ENCODE measurements around the gene RHNO1.
A peak's percentile ranks its signal among the peaks of the same experiment; 100 is the strongest.

Gene RHNO1, protein sequence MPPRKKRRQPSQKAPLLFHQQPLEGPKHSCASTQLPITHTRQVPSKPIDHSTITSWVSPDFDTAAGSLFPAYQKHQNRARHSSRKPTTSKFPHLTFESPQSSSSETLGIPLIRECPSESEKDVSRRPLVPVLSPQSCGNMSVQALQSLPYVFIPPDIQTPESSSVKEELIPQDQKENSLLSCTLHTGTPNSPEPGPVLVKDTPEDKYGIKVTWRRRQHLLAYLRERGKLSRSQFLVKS

DNA sequence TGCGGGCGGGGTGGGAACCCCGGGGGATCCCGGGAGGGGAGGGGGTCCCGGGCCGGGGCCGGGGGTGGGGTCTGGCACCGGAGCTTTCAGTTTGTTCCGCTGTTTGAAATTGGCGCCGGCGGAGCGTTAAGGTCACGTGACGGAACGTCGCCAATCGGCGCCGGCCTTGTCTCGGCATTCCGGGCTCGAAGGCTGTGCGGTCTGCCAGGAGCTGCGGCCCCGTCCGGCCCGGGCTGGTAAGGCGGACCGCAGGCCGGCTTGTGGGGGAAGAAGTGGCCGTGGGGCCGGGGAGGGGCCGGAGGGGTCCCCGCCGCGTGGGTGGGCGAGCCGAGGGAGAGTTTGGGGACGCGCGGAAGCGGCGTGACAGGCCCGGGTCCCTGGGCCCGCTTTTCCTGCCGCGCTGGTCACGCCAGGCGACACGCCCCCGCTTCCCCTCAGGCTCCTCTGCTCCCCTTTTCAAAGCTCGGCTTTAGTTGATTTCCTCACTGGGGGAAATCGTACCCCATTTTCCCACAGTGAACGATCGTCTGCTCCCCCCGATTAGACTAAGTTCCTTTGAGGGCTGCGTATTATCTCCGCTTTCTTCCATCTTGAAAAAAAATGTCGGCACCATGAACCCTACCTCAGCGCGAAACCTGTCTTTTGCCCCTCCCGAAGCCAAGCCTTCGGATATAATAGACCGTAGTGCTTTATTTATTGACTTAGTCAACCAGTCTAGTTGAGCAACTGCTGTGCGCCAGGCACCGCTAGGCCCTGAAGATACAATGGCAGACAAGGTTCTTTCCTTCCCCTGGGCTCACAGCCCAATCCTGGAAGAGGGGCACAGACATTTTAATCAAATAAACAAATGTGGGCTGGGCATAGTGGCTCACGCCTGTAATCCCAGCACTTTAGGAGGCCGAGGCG lies at the start of gene RHNO1, which contains the start of gene FOXM1:
RHNO1 (plus strand) TSS at position 177 of the 906 bp plus-strand sequence. CDS start 8,144 bp downstream, outside the sequence.
FOXM1 (minus strand) TSS at position 128 of the 906 bp plus-strand sequence. CDS start 2,696 bp downstream, outside the sequence.
- DNase-seq (ENCODE audit: low spot score), result peak; percentile 91

DNA sequence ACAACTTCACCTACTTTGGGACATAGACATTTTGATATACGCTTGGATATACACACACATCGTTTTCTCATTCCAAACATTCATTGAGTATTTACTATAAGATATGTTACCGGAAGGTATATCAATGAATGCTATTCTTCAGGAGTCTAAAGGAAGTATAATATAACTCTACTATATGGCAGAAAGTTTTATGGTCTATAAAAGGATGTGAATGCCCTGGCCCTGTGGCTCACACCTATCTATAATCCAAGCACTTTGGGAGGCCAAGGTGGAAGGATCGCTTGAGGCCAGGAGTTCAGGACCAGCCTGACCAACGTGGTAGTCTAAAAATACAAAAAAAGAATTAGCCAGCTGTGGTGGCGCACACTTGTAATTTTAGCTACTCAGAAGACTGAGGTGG lies 47.7 kb upstream of the RHNO1 start:
- DNase-seq (ENCODE audit: low spot score), result no peak

DNA sequence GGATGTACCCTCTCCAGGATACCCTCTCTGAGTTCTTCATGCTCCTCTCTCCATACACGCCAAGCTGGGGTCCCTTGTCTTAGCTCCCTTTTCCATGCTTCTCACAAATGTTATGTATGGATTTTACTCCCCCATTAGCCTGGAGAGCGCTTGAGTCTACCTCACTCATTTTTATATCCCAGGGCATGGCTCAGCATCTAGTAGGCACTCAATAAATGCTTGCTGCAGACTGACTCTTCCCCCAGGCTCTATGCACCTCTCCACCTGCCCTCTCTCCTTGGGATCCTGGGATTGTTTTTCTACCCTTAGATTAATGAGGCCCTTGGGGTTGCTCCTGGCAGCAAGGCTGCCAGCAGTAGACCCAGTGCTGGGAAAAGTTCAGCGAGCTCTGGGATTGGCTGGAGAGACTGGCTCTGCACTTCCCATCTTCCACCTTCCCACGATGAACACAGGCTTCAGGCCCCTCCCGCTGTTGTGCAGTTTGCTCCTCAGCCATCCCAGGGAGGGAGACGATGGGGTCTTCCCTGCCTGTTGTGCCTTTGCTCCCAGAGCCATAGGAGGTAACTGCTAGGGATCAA lies 44.4 kb upstream of the RHNO1 start:
- DNase-seq (ENCODE audit: low spot score), result no peak

DNA sequence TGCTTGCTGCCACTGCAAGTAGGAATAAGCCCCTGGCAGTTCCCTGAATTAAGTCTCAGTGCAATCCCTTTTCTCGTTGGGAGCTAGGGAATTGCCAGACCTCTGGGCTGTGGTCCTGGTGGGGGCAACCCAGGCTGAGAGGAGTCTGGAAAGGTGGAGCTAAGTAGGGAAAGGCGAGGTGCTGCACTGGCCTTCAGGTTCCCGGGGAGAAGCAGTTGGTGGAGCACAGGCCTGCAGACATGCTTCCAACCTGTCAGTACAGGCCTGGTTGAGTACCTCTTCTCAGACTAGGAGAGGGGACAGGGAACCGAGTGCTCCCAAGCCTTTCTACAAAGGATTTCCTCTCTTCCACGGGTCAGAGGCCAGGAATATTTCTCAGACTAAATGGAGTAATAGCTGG lies 43.7 kb upstream of the RHNO1 start:
- no peak for DNase-seq (ENCODE audit: low spot score)

DNA sequence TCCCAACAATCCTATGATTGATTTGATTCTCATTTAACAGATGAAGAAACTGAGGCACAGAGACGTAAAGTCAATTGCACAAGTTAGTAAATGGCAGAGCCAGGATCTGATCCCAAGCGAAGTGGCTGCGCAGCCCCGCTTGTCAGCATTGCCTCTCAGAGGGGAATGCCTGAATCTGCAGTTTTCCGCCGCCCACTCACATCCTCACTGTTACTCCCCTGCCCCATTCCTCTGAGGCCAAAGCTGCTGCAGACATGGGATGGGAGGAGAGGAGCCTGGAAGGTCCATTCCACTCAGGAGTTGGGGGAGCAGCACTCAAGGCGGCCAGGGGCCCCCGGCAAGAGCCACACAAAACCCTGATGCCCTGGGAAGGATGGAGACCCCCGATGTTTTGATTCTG lies 43.2 kb upstream of the RHNO1 start:
- DNase-seq (ENCODE audit: low spot score), result no peak

DNA sequence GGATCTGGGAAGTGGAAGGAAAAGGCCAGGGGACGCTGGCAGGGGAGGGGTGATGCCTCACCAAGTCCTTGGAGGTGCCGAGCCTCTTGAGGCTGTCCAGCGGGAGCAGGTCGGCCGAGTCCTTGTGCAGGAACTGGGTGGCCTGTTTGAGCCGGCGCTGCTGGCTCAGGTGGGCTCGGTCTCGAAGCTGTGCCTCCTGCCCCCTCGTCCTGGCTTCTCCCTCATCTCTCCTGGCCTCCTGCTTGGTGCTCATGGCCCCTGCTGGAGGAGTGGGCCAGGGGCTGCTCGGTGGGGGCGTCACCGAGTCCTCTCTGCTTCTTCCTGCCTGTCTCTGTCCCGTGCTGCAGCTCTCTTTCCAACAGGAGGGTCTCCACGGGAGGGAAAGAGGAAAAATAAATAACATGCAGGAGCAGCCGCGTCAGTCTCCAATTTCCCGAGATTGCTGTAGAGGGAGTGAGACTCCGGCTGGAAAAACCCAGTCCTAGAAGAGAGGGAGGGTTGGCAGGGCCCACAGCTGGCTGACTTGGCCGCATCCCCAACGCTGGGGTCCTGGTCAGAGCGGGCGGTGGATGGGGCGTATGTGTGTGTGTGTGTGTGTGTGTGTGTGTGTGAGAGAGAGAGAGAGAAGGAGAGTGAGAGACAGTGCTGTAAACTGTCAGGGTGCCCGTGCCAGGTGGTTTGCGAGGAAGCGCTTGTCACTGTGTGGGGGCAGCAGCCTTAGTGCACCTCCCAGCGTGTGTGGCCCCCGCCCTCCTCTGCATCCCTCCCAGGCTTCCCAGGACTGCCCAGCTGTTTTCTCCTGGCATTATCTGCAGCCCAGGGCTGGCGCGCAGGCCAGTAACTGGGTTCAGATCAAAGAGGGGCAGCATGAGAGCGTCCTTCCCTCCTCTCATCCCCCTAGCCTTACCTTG lies 42.2 kb upstream of the RHNO1 start, which contains the start of gene NRIP2:
NRIP2 (minus strand) TSS at position 455 of the 911 bp plus-strand sequence; CDS start at position 403, 52 bp downstream.
- peak; percentile 72 for DNase-seq (ENCODE audit: low spot score)

DNA sequence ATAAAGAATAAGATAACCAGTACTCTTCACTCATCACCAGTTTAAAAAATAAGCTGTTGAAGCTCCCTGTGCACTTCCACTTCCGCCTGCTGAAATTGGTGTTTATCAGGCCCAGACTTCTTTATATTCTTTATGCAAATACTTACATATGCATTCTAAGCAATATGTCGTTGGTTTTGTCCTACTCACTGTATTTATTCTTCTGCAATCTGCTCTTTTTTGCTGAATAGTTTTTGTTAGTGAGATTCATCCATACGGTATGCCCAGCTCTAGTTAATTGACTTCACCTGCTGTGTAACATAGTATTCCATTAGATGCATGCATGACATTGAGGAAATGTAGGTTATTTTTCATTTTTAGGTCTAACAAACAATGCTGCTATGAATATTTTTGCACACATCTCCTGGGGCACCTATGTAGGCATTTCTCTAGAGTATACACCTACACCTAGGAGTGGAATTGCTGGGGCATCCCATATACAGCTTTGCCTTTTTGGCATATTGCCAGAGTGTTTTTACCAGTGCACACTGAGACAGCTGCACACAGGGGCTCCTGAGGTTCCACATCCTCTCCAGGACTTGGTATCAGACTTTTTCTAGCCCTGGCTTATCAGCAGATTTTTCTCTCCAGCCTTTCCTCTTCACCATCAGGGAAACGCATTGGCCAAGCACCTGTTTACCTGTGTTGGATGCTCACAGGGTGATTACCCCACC lies 41.2 kb upstream of the RHNO1 start:
- DNase-seq (ENCODE audit: low spot score), result no peak

DNA sequence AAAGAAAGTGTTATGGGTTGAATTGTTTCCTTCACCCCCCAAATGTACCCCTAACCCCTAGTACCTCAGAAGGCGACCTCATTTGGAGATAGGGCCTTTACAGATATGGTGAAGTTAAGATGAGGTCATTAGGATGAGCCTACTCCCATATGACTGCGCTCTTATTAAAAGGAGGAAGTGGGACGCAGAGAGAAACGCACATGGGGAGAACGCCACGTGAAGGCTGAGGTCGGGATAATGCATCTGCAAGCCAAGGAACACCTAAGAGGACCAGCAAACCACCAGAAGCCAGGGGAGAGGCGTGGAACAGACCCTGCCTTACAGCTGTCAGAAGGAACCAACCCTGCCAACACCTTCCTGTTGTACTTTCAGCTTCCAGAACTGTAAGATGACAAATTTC lies 40.4 kb upstream of the RHNO1 start:
- DNase-seq (ENCODE audit: low spot score), result no peak

DNA sequence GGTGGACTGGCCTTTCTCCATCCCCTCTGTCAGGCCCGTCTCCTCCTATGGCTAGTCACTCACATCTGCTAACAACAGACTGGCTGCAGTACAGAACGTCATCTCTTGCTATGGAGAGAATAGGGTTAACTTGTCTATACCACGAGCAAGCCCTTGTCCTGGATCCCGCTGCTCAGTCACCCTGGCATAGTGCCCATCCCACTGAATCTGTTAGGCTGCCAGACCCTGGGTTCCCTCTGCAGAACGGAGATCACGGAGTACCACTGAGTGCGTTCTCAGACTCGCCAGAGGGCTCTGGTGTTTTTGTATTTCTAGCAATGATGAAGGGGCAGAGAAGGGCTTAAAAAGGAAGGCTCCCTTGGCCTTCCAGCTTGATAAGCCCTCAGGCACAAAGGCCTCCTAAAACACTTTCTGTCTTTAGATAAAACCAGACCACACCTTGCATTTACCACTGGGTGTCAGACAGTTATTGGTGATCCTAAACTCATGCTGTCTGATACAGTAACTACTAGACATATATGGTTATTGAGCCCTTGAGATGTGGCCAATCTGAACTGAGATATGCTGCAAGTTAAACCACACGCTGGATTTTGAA lies 35.9 kb upstream of the RHNO1 start:
- no peak for DNase-seq (ENCODE audit: low spot score)

DNA sequence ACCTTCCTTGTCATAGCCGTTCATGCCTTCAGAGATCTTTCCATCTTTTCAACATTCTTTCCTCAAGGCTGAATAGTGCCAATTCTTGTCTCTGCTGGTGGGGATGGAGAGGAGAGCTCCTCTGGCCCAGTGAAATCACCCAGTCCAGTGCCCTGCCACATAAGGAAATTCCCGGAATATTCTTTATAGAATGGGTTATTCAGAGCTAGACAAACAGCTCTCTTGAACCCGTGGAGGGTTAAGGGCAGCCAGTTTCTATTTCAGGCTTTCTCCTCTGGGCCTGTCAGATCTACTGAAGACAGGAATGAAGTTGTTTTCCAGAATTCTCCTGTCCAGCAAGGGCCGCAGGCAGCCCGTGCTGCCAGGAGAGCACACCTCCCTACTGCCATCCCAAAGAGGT lies 34.1 kb upstream of the RHNO1 start:
- DNase-seq (ENCODE audit: low spot score), result no peak

DNA sequence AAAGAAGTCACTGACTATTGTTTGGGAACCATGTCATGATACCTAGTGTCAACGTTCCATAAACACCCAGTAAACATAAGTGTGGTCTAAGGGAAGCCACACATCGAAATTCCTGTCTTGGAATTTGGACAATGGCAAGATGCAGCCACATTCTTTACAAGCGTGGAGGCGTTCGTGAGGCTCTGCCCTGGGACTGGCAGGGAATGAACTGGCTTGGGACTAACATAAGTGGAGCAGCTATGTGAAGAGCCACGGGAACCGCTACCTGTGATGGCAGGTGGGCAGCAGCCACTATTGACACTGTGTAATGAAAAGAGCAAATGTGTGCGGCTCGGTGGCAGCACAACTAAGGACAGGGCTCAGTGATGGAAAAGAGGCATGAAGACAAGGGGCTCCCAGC lies 32.2 kb upstream of the RHNO1 start:
- DNase-seq (ENCODE audit: low spot score), result no peak

DNA sequence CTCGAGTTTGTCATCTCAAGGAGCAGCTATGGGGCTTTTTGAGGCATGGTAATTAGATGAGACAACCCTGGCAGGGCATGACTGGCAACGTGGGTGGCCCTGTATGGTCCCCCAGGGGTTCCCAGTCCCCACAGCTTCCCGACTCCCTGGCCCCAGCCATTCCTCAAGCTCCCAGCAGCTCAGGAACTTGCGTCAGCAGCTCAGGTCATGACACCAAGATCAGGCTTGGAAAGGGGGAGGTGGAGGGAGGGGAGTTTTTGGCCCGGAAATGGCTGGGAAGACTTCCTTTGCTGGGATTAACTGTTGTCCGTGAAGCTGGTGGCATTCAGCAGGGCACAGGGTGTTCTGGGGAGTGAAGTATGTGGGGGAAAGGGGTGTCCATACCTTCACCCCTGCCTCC lies 31.7 kb upstream of the RHNO1 start:
- no peak for DNase-seq (ENCODE audit: low spot score)

DNA sequence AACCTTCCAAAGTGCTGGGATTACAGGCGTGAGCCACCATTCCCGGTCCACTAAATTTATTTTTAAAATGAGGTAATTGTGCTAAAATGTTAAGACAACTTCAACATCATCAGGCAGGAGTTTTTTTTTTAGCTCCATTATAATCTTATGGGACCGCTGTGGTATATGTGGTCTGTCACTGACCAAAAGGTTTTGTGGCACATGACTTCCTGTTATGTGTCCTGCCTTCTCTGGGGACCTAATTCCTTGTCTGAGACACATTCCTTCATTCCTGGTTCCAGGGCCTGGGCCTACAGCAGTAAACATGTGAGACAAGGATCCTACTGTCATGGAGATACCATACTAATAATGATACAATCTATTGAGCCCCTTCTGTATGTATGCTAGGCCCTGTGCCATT lies 25.1 kb upstream of the RHNO1 start:
- DNase-seq (ENCODE audit: low spot score), result no peak

DNA sequence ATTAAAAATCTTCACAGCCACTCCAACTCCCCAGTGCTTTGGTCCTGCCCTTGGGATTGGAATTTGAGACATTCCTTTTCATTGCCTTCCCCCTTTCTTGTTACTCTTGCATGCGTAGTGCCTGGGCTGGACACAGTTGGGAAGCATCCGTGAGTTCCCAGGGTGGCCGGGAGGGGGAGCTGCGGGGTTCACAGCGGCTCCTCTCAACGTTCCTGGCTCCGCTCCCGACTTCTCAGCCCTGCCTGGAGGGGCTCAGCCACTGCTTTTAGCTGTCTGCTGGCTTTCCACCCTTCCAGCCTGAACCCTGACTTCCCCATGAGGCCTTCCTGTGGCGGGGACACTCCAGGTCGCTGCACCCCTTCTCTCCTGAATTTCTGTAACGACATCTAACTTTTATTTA lies 23.4 kb upstream of the RHNO1 start:
- peak; percentile 68 for DNase-seq (ENCODE audit: low spot score)

DNA sequence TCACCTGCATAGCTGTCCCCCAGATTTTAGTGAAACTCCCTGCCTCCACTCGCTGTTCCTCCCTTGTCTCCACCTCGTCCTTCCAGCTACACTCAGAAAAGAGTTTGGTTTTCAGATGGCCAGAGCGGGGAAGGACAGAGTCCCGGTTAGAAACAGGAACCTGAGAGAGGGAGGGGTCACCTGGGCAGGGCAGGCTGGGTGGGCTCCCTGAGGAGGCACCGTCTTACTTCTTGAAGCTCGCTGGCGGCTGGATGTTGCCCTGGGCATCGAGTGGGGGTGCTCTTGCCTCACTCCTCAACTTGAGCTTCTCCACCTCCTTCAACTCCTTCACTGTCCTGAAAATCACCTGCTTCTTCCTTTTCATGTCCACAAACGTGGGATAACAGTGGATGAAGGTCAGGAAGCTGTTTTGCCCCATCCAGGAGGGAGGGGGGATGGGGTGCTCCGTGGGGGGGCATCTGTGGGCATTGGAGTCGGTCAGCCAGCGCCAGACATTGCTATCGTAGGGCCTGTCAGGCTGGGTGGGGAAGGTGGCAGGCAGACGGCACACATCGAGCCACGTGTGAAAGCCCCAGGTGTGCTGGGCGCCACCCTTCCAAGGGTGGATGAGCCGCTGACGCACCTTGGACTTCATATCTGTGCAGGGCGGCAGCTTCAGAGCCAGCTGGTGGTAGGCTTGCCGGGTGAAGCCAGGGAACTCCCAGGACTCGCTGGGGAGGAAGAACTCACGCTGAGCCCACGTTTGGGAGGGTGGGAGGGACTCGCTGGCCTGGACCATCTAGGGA lies 22.2 kb upstream of the RHNO1 start:
- DNase-seq (ENCODE audit: low spot score), result no peak

DNA sequence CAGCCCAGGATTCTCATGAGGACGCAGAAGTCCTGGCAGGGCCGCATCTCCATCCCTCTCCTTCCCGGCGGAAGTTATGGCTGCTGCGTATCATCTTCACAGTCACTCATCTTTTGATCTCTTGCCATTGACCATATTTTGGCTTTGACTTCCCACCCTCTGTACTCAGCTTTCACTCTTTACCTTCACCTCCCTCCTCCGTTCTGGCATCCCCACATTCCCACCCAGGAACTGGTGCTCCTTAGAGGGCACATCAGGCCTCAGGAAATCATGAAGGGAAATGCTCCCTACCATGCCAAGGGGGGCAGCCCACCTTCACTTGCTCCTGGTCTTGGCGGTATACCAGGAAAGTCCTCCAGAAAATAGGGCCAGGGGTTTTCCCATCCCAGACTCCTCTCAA lies 21.5 kb upstream of the RHNO1 start:
- DNase-seq (ENCODE audit: low spot score), result no peak

DNA sequence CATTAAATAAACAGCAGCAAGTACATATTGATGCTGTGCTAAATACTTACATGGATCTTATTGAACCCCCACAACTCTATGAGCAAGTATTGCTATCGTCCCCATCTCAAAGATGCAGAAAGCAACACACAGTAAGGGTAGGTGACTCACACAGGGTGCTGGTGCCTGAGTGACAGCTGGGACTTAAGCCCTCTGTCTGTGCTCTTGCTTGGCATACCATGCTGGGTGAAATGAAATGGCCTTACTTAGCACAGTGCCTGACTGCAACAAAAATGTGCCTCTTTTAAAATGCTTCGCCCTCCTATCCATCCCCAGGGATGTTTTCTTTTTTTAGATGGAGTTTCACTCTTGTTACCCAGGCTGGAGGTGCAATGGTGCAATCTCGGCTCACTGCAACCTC lies 21.0 kb upstream of the RHNO1 start:
- DNase-seq (ENCODE audit: low spot score), result no peak

DNA sequence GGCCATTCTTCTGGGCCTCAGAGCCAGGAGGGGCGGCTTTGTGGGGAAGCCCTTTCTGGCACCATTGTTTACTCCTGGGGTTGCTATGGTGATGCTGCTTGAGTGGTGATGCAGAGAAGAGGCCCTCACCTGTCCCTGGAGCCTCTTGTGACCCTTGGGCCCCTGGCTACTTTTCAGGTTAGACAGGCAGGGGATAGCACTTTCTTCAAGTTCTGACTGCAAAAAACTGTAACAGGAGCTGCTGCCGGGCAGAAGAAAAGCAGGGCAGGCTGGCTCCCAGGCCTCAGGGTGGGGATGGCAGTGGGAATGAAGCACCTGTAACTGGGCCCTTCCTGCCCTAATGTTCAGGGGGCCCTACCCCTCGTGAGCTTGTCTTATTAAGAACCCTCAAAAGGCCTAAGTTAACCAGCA lies 20.0 kb upstream of the RHNO1 start, which contains the start of gene TEX52:
TEX52 (minus strand) TSS at position 19 of the 411 bp plus-strand sequence; CDS start at position 6, 13 bp downstream.
- DNase-seq (ENCODE audit: low spot score), result no peak

DNA sequence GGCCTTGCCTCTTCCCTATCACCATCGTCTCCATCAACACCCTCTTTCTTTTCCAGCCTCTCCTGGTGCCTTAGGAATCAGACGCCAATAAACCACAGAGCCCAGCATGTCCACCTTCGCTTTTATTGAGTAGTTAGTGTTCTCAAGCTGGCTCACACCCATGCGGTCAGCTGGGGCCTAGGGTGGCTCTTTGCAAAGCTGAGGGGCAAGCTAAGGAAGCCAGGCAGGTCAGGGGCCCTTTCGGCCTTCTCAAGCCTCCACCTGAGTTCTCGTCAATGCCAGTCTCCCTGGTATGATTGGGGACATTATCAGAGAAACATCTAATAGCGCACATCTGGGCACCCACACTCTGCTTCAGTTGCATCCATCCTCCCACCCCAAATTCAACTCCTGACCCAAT lies 19.4 kb upstream of the RHNO1 start:
- no peak for DNase-seq (ENCODE audit: low spot score)

DNA sequence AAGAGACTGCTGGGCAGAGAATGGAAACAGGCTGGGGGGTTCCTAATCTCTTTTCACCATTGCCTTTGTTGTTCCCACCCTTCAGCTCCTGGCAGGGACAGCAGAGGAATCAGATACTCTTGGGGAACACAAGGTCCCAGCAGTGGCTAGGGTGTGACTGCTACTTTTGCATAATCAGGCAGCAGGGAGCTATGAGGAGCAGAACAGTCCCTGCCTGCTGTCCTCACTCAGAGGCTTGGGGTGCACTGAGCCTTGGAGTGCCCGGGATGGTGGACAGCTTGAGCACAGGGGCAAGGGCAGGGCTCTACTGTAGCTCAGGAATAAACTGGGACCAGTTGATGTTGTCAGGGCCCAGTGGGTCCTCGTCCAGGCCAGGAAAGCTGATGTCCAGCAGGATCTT lies 18.7 kb upstream of the RHNO1 start:
- no peak for DNase-seq (ENCODE audit: low spot score)

All from putamen (tissue), 1 donor.